GM12872 (cell line): ENCODE measurements around the gene APEH.

Source experiments
- TF ChIP-seq, protein P1 (sequence below): IDR thresholded peaks from 3 replicates; pipeline ENCODE4 v1.5.1; 2011; ENCODE audit warnings: low read depth, mild to moderate bottlenecking, low read length, moderate library complexity; ENCODE audit not compliant: insufficient read depth

Gene APEH

DNA sequence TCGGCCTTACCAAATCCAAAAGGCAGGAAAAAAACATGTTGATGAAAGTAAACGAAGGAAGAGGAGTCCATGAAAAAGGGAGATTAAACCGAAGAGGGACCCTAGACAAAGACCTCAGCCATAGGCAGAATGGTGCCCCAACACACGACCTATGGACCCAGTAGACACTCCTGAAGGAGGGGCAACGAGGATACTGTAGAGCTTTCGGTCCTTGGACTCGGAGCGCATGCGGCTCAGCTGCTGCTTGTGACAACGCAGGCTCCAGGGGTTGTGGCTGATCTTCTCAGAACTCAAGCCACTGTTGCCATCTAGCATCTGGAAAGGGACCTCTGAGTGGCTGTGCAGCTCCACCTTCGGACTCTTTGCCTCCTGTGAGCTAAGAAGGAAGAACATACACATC is 58.4 kb downstream of the APEH start:
- TF ChIP-seq, protein P1, sequence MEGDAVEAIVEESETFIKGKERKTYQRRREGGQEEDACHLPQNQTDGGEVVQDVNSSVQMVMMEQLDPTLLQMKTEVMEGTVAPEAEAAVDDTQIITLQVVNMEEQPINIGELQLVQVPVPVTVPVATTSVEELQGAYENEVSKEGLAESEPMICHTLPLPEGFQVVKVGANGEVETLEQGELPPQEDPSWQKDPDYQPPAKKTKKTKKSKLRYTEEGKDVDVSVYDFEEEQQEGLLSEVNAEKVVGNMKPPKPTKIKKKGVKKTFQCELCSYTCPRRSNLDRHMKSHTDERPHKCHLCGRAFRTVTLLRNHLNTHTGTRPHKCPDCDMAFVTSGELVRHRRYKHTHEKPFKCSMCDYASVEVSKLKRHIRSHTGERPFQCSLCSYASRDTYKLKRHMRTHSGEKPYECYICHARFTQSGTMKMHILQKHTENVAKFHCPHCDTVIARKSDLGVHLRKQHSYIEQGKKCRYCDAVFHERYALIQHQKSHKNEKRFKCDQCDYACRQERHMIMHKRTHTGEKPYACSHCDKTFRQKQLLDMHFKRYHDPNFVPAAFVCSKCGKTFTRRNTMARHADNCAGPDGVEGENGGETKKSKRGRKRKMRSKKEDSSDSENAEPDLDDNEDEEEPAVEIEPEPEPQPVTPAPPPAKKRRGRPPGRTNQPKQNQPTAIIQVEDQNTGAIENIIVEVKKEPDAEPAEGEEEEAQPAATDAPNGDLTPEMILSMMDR, result no peak

GRCh38 chr3:49733551-49733950 is 59.4 kb downstream of the APEH start:
- TF ChIP-seq, protein P1, result no peak
